Left lobe of liver (tissue), 2 donors: ENCODE data around the gene FGF13. TPM values are rescaled to one million over a fixed set of nuclear protein-coding genes. Genes with fewer than 3 reads are reported as not detected.

Source experiments
- ATAC-seq: fragments of 200-7000 bp; cut with Tn5 transposase; one replicate; pipeline ENCODE4 v1.9.1; 2020; ENCODE audit warnings: mild to moderate bottlenecking, moderate library complexity
- DNase-seq: peaks from one replicate; pipeline ENCODE4 v3.0.0-alpha.2; 2020; ENCODE audit warnings: low spot score
- total RNA-seq: library from RNA; stranded (reverse); gene quantifications from one replicate; pipeline ENCODE4 v1.2.1, GENCODE V29; 2021
- donor health status: DM: no; HTN: no; CAD: no; lungs with moderate emphysema.
- donor health status: DM: no; HTN: yes; CAD: no.

Gene FGF13
- total RNA-seq, 1 donor from 2014 or later: 0.55 TPM

GRCh38 chrX:138664466-138664865, 47.1 kb downstream of the FGF13 start:
- DNase-seq: no peak
- ATAC-seq: no peak

GRCh38 chrX:138664016-138664415, 47.5 kb downstream of the FGF13 start:
- ATAC-seq (no peak), DNase-seq (no peak)

GRCh38 chrX:138651494-138651893, 60.0 kb downstream of the FGF13 start:
- ATAC-seq: no peak

GRCh38 chrX:138648568-138648967, 62.9 kb downstream of the FGF13 start:
- DNase-seq: no peak

More at GRCh38 chrX:138651494-138651893, 60.0 kb downstream of the FGF13 start:
- no peak for DNase-seq

GRCh38 chrX:138638996-138639395, 72.5 kb downstream of the FGF13 start:
- ATAC-seq (no peak), DNase-seq (no peak)

More at GRCh38 chrX:138648568-138648967, 62.9 kb downstream of the FGF13 start:
- no peak for ATAC-seq
